ENCODE measurements around the gene EIF2B1. TPM values are rescaled to one million over a fixed set of nuclear protein-coding genes. Genes with fewer than 3 reads are reported as not detected.

The EIF2B1 gene
- total RNA-seq, 1 donor from 2014 or later, result 45.8 TPM

DNA sequence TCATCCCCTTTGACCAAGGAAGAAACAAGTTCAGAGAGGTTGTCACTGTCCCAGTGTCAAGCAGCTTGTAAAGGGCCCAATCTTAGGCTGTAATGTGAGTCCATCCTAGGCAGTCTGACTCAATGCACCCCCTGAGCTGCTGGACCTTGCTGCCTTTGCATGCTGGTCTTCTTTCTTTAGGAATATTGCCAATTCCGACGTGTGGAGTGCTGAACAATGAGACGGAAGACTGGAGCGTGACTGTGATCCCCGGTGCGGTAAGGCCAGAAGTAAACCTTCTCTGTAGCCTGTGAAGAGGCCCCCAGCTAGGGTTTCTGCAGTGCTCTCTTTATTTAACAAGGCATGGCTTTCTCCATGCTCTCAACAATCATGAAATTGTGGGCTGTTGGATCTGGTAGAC is 38.4 kb upstream of the EIF2B1 start:
- Mint-ChIP-seq H3K4me3 (ENCODE audit: unreplicated experiment) (peak overlapping the region; percentile 87), H3K27ac (ENCODE audit: unreplicated experiment) (peak overlapping the region; percentile 28), H3K27me3 (ENCODE audit: unreplicated experiment) (no peaks in the 10 kb centered on the region), H3K36me3 (ENCODE audit: unreplicated experiment) (peaks cover 8% of the 10 kb centered on the region), H3K4me1 (ENCODE audit: unreplicated experiment) (peaks cover 18% of the 10 kb centered on the region), H3K9me3 (ENCODE audit: unreplicated experiment) (no peaks in the 10 kb centered on the region)
- no peak for DNase-seq (ENCODE audit: extremely low spot score, unreplicated experiment)
- TF ChIP-seq CTCF (IDR thresholded peaks at IDR 0.05), result no peak

- TF ChIP-seq CTCF (IDR thresholded peaks at IDR 0.05), result no peak
- Mint-ChIP-seq H3K27ac (ENCODE audit: unreplicated experiment) (peak within 1 kb of the TSS; percentile 66), H3K4me3 (ENCODE audit: unreplicated experiment) (peak within 1 kb of the TSS; percentile 87), H3K36me3 (ENCODE audit: unreplicated experiment) (peaks cover 8% of the 10 kb centered on the region), H3K9me3 (ENCODE audit: unreplicated experiment) (no peaks in the 10 kb centered on the region), H3K4me1 (ENCODE audit: unreplicated experiment) (peaks cover 18% of the 10 kb centered on the region), H3K27me3 (ENCODE audit: unreplicated experiment) (no peaks in the 10 kb centered on the region)
- DNase-seq (ENCODE audit: extremely low spot score, unreplicated experiment), result peak; percentile 98
These were observed 37.6 kb upstream of the EIF2B1 start, which contains the start of gene TCTN2 for GRCh38 chr12:123670882-123671728. TSS of gene TCTN2 (plus strand) at chr12:123671113. CDS start at chr12:123671241, 128 bp downstream.

DNA sequence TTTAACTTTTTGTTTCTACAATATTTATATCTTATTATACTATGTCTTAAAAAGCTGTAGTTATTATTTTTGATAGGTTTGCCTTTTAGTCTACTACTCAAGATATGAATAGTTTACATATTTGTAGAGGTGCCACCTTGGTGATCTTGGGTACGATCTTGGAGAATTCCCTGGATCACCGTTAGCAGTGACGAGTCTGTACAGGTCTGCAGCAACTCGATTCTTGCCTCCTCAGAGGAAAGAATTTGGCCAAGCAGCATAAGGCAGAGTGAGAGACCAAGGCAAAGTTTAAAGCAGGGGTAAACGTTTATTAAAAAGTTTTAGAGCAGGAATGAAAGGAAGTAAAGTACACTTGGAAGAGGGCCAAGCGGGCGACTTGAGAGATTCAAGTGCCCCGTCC is 34.3 kb upstream of the EIF2B1 start:
- Mint-ChIP-seq H3K9me3 (ENCODE audit: unreplicated experiment) (no peaks in the 10 kb centered on the region), H3K4me1 (ENCODE audit: unreplicated experiment) (peaks cover 15% of the 10 kb centered on the region), H3K36me3 (ENCODE audit: unreplicated experiment) (peaks cover 12% of the 10 kb centered on the region), H3K27ac (ENCODE audit: unreplicated experiment) (no peak overlapping the region), H3K4me3 (ENCODE audit: unreplicated experiment) (no peak overlapping the region), H3K27me3 (ENCODE audit: unreplicated experiment) (no peaks in the 10 kb centered on the region)
- DNase-seq (ENCODE audit: extremely low spot score, unreplicated experiment), result no peak
- TF ChIP-seq CTCF (IDR thresholded peaks at IDR 0.05), result no peak

DNA sequence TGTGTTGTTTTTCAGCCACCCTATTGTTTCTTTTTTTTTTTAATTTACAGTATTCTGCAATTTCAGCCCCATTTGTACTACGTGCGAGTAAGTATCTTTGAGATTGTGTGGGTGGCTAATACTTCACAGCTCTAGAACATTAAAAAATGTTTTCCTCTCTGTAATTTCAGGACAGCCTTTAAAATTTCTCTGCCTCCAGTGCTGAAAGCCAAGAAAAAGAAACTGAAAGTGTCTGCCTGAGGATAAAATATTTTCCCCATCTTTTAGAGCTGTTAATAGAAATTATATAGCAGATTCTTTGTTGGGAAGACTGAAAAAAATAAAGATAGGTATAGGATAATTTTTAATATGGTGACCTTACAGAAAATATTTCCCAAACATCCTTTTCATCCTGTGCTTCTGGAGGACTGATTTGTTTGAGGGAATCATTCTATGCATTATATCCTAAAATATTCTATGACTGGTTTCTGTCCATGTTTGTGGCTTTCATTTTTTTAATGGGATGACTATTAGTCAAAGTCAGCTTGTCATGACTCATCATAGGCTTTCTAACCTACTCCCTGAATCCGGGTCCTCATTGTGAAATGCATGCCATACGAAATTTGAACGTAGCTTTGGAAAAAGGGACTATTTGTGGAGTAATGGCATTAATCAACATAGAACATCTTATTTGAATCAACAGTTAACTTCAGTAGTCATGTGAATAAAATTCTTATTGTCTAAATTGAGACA is 26.7 kb upstream of the EIF2B1 start:
- H3K4me3 Mint-ChIP-seq (ENCODE audit: unreplicated experiment), result peak overlapping the region; percentile 45
- H3K27me3 Mint-ChIP-seq (ENCODE audit: unreplicated experiment), result no peaks in the 10 kb centered on the region
- no peak for TF ChIP-seq CTCF (IDR thresholded peaks at IDR 0.05)
- peaks cover 33% of the 10 kb centered on the region for H3K36me3 Mint-ChIP-seq (ENCODE audit: unreplicated experiment)
- peaks cover 15% of the 10 kb centered on the region for H3K4me1 Mint-ChIP-seq (ENCODE audit: unreplicated experiment)
- no peaks in the 10 kb centered on the region for H3K9me3 Mint-ChIP-seq (ENCODE audit: unreplicated experiment)
- peak overlapping the region; percentile 91 for H3K27ac Mint-ChIP-seq (ENCODE audit: unreplicated experiment)
- no peak for DNase-seq (ENCODE audit: extremely low spot score, unreplicated experiment)

DNA sequence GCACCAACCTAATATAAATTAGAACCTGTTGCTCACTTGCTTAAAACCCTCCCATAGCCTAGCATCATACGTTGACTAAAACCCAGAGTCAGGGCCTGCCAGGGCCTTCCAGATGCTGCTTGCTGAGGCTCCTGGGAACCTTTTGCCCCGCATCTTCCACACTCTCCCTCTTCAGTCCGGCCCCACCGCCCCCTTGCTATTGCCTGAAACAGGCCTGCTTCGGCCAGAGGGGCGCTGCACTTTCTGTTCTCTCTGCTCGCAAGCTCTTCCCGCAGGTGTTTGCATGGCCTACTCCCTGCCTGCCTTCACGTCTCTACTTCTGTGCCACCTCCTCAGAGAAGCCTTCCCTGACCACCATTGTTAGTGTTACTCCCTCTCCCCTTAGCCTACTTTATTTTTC is 23.7 kb upstream of the EIF2B1 start:
- Mint-ChIP-seq H3K4me3 (ENCODE audit: unreplicated experiment) (no peak overlapping the region), H3K36me3 (ENCODE audit: unreplicated experiment) (peaks cover 21% of the 10 kb centered on the region), H3K27me3 (ENCODE audit: unreplicated experiment) (no peaks in the 10 kb centered on the region), H3K9me3 (ENCODE audit: unreplicated experiment) (no peaks in the 10 kb centered on the region), H3K4me1 (ENCODE audit: unreplicated experiment) (peaks cover 15% of the 10 kb centered on the region), H3K27ac (ENCODE audit: unreplicated experiment) (no peak overlapping the region)
- DNase-seq (ENCODE audit: extremely low spot score, unreplicated experiment), result no peak
- no peak for TF ChIP-seq CTCF (IDR thresholded peaks at IDR 0.05)
